WTC11 (cell line): ENCODE results near the gene TMEM120B. TPM values are rescaled to one million over a fixed set of nuclear protein-coding genes. Genes with fewer than 3 reads are reported as not detected.

Experiments used
- ATAC-seq: fragments of 200-7000 bp; cut with Tn5 transposase; 2 replicates; pipeline ENCODE4 v1.10.0; 2021; ENCODE audit warnings: mild to moderate bottlenecking, moderate library complexity
- CTCF ChIA-PET: fragments of 300-600 bp; sonication (Branson Sonifier 250); formaldehyde crosslinking; loops from one replicate; lab custom pipeline; 2021; ENCODE audit warnings: antibody characterized with exemption; lab: Charles Lee
- POLR2A ChIA-PET: fragments of 350-600 bp; sonication (Branson Sonifier 250); formaldehyde crosslinking; loops from one replicate; lab custom pipeline; 2021; ENCODE audit warnings: antibody characterized with exemption; lab: Charles Lee
- DNase-seq: peaks from one replicate; pipeline ENCODE4 v3.0.0; 2021; ENCODE audit warnings: low spot score
- H3K27ac Mint-ChIP-seq: 2 replicates; pipeline ENCODE4 v1.8.0; 2021; ENCODE audit warnings: mixed read lengths
- H3K27me3 Mint-ChIP-seq: 2 replicates; pipeline ENCODE4 v1.8.0; 2021; ENCODE audit warnings: low read depth, mild to moderate bottlenecking, moderate library complexity, mixed read lengths
- H3K36me3 Mint-ChIP-seq: 2 replicates; pipeline ENCODE4 v1.8.0; 2021; ENCODE audit warnings: mixed read lengths
- H3K4me1 Mint-ChIP-seq: 2 replicates; pipeline ENCODE4 v1.8.0; 2022; ENCODE audit warnings: mixed read lengths
- H3K4me3 Mint-ChIP-seq: 2 replicates; pipeline ENCODE4 v1.8.0; 2021; ENCODE audit warnings: mild to moderate bottlenecking, moderate library complexity, mixed read lengths
- H3K9me3 Mint-ChIP-seq: 2 replicates; pipeline ENCODE4 v1.8.0; 2021; ENCODE audit warnings: mixed read lengths
- EMX1 ChIP-seq: fragments of 250-450 bp; sonication (Bioruptor Pico); IDR thresholded peaks from 2 replicates; pipeline ENCODE4 v1.8.0; 2021; ENCODE audit warnings: mild to moderate bottlenecking
- ETV6 ChIP-seq: sonication (generic); formaldehyde crosslinking; IDR thresholded peaks from 2 replicates; pipeline ENCODE4 v1.8.1; 2022; ENCODE audit warnings: mild to moderate bottlenecking, missing genetic modification reagents
- FOXK1 ChIP-seq: sonication (generic); formaldehyde crosslinking; IDR thresholded peaks from 2 replicates; pipeline ENCODE4 v1.8.0; 2022; ENCODE audit warnings: mild to moderate bottlenecking, moderate library complexity, missing genetic modification reagents
- SMAD4 ChIP-seq: sonication (generic); formaldehyde crosslinking; IDR thresholded peaks from 2 replicates; pipeline ENCODE4 v1.8.0; 2022; ENCODE audit warnings: mild to moderate bottlenecking, missing genetic modification reagents
- ZBTB21 ChIP-seq: sonication (generic); formaldehyde crosslinking; IDR thresholded peaks from 2 replicates; pipeline ENCODE4 v1.8.1; 2023; ENCODE audit warnings: mild to moderate bottlenecking, missing genetic modification reagents, borderline replicate concordance
- ZNF396 ChIP-seq: fragments of 250-450 bp; sonication (Bioruptor Pico); IDR thresholded peaks from 2 replicates; pipeline ENCODE4 v1.8.0; 2021; ENCODE audit warnings: mild to moderate bottlenecking, moderate library complexity, borderline replicate concordance
- total RNA-seq: library from RNA; stranded (reverse); gene quantifications from 3 replicates; pipeline ENCODE4 v1.2.3, GENCODE V29; 2021
- TF ChIP-seq, protein P1 (sequence below): sonication (generic); formaldehyde crosslinking; IDR thresholded peaks from 2 replicates; pipeline ENCODE4 v1.8.1; 2022; ENCODE audit warnings: low read depth, missing genetic modification reagents, borderline replicate concordance
- TF ChIP-seq, protein P2 (sequence below): fragments of 200-600 bp; IDR thresholded peaks from 2 replicates; pipeline ENCODE4 v1.8.0; 2022; ENCODE audit warnings: antibody characterized with exemption
- TF ChIP-seq, protein P3 (sequence below): sonication (generic); formaldehyde crosslinking; IDR thresholded peaks from 2 replicates; pipeline ENCODE4 v1.8.1; 2023; ENCODE audit warnings: mild to moderate bottlenecking, moderate library complexity, missing genetic modification reagents

Gene TMEM120B
- total RNA-seq, 1 experiment from 2014 or later = 36.9 TPM

DNA sequence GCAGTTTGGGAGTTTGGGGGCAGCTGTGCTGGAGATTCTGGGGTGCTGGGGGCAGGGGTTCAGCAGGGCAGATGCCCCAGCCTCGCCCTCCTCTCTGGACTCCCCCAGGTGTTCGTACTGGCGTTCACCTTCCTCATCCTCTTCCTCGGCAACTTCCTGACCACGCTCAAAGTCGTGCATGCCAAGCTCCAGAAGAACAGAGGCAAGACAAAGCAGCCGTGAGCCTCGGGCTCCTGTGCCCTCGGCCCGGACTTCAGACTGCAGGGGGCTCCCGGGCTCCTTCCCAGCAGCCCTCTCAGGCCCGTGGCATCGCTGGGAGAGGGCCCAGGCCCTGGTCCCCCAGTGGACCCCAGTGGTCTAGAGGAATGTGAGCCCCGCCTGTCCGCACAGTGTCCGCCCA, 62.9 kb downstream of the TMEM120B start (continued):
- TF ChIP-seq, protein P1, sequence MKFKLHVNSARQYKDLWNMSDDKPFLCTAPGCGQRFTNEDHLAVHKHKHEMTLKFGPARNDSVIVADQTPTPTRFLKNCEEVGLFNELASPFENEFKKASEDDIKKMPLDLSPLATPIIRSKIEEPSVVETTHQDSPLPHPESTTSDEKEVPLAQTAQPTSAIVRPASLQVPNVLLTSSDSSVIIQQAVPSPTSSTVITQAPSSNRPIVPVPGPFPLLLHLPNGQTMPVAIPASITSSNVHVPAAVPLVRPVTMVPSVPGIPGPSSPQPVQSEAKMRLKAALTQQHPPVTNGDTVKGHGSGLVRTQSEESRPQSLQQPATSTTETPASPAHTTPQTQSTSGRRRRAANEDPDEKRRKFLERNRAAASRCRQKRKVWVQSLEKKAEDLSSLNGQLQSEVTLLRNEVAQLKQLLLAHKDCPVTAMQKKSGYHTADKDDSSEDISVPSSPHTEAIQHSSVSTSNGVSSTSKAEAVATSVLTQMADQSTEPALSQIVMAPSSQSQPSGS (CRISPR knock-in tag) = no peak

DNA sequence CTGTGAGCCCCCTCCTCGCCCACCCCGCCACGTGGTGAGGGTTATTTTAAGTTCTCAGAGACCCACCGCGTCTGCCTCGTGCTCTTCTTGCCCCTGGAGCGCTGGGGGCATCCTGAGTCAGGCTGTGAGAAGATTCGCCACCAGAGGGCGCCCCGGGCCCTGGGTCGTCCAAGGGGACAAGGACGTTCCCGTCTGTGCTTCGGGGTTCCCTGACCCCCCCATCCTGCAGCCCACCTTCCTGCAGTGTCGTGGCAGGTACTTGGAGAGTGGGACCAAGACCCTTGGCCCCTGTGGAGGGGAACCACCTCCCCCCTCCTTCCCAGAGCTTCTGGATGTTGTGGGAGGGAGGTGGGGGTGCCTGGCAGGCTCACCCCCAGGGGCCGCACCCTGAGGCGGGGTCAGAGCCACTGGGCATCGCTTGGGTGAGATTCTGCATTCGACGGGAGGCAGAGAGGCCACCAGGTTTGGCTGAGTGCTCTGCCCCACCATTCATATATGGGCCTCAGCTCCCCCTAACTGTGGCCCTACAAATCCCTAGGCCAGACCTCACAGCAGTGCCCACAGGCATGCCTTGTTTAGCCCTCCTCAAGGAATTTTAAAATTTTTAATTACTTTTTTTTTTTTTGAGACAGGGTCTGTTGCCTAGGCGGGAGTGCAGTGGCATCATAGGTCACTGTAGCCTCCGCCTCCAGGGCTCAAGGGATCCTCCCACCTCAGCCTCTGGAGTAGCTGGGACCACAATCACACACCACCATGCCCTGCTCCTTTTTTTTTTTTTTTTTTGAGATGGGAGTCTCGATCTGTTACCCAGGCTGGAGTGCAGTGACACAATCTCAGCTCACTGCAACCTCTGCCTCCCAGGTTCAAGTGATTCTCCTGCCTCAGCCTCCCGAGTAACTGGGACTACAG, 63.9 kb downstream of the TMEM120B start:
- CTCF ChIA-PET = interaction anchor here (0.6 to 15.3 kb wide), 4 partner anchors 18 to 298 kb away, joined by 3 to 227 read pairs (median 10); partner anchors contain the start of gene RHOF
- no peaks in the 10 kb centered on the region for H3K9me3 Mint-ChIP-seq
- H3K36me3 Mint-ChIP-seq = peaks cover 8% of the 10 kb centered on the region
- ATAC-seq (peak; percentile 40), DNase-seq (peak; percentile 95)
- no peaks in the 10 kb centered on the region for H3K27me3 Mint-ChIP-seq
- H3K4me3 Mint-ChIP-seq = no peak overlapping the region
- H3K27ac Mint-ChIP-seq = no peak overlapping the region
- TF ChIP-seq SMAD4 (CRISPR knock-in tag) = no peak
- TF ChIP-seq EMX1 (CRISPR knock-in tag) = 0 out of 2 replicates have a peak, but pooled peaks have one; percentile 30
- TF ChIP-seq, protein P2, sequence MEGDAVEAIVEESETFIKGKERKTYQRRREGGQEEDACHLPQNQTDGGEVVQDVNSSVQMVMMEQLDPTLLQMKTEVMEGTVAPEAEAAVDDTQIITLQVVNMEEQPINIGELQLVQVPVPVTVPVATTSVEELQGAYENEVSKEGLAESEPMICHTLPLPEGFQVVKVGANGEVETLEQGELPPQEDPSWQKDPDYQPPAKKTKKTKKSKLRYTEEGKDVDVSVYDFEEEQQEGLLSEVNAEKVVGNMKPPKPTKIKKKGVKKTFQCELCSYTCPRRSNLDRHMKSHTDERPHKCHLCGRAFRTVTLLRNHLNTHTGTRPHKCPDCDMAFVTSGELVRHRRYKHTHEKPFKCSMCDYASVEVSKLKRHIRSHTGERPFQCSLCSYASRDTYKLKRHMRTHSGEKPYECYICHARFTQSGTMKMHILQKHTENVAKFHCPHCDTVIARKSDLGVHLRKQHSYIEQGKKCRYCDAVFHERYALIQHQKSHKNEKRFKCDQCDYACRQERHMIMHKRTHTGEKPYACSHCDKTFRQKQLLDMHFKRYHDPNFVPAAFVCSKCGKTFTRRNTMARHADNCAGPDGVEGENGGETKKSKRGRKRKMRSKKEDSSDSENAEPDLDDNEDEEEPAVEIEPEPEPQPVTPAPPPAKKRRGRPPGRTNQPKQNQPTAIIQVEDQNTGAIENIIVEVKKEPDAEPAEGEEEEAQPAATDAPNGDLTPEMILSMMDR = peak; percentile 98
- TF ChIP-seq, protein P3, sequence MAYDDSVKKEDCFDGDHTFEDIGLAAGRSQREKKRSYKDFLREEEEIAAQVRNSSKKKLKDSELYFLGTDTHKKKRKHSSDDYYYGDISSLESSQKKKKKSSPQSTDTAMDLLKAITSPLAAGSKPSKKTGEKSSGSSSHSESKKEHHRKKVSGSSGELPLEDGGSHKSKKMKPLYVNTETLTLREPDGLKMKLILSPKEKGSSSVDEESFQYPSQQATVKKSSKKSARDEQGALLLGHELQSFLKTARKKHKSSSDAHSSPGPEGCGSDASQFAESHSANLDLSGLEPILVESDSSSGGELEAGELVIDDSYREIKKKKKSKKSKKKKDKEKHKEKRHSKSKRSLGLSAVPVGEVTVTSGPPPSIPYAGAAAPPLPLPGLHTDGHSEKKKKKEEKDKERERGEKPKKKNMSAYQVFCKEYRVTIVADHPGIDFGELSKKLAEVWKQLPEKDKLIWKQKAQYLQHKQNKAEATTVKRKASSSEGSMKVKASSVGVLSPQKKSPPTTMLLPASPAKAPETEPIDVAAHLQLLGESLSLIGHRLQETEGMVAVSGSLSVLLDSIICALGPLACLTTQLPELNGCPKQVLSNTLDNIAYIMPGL (CRISPR knock-in tag) = peak; percentile 58; the same call in 1 of the 2 replicates
- POLR2A ChIA-PET = interaction anchor here (0.7 to 1.7 kb wide), 2 partner anchors 19 to 1046 kb away, joined by 3 read pairs; no protein-coding TSS in a partner anchor
- peaks cover 19% of the 10 kb centered on the region for H3K4me1 Mint-ChIP-seq

DNA sequence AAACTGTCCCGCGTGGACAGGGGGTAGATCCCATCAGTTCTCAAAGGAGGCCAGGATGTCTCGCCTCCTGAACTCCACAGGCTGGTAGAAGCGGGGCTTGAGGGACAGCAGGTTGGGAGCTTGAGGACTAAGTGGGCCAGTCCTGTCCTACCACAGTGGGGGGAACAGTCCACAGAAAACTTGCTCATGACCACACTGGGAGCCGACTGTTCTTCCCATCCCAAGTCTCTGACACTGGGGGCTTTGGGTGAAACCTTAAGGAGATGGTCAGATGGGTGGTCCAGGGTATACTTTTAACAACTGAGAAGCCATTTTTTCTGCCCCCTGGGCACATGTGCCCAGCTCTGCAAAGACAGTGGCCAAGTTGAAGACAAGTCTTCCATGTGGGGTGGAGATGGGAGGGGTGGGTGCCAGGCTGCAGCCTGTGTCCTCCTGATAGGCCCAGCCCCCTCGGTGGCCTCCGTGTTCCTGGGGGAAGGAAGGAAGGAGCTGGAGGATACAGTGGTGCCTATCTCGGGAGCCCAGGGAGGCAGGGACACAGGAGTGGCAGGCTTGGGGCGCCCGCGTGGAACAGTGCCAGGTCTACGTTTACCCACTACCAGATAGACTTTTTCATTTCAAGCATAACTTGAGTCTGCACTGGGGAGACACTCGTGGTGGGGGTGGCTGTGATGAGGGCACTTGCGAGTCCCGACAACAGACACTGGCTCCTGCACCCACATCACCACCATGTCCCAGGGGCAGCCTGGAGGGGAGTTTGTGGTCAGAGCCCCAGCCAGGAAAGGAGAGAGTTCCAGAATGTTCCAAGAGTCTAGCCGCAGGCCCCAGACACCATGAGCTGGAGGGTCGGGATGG, 66.2 kb downstream of the TMEM120B start:
- DNase-seq = no peak
- no peaks in the 10 kb centered on the region for H3K9me3 Mint-ChIP-seq
- H3K4me1 Mint-ChIP-seq = peaks cover 26% of the 10 kb centered on the region
- H3K36me3 Mint-ChIP-seq = peaks cover 7% of the 10 kb centered on the region
- TF ChIP-seq ETV6 (0 out of 2 replicates have a peak, but pooled peaks have one; percentile 35), FOXK1 (CRISPR knock-in tag) (no peak)
- ChIA-PET CTCF (interaction anchor here (0.6 to 15.3 kb wide), 5 partner anchors 15 to 73 kb away, joined by 3 to 227 read pairs (median 3); partner anchors contain the start of gene RHOF), POLR2A (interaction anchor here (1.0 kb wide), 1 partner anchor 16 kb away, joined by 3 read pairs; no protein-coding TSS in a partner anchor)
- H3K27me3 Mint-ChIP-seq = no peaks in the 10 kb centered on the region; the same call in 1 of the 2 replicates
- H3K27ac Mint-ChIP-seq = peak overlapping the region; percentile 72; the same call in 1 of the 2 replicates
- no peak overlapping the region for H3K4me3 Mint-ChIP-seq
- ATAC-seq = no peak

DNA sequence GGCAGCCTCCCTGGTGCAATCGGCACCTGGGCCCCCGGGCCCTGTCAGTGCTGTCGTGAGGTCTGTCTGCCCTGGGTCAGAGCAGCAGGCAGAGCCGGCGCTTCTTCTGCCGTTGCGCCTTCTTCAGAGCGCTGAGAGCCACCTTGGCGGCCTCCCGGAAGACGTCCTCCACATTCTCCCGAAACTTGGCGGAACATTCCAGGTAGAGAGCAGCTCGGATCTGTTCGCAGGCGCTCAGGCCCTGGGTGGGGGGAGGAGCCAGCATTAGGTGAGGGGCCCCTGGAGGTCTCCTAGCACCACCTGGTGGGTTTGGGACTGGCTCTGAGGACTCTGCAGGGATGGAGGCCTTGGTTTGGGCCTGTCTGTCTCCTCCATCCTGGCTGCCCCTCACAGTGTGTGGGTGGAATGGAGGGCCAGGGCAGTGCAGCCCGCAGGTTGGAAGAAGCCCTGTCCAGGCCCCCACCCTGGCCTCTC, 66.9 kb downstream of the TMEM120B start:
- H3K9me3 Mint-ChIP-seq = no peaks in the 10 kb centered on the region
- H3K36me3 Mint-ChIP-seq = peaks cover 7% of the 10 kb centered on the region
- no peak overlapping the region for H3K4me3 Mint-ChIP-seq
- ChIA-PET POLR2A (interaction anchor here (1.0 kb wide), 1 partner anchor 16 kb away, joined by 3 read pairs; no protein-coding TSS in a partner anchor), CTCF (interaction anchor here (0.6 to 15.3 kb wide), 3 partner anchors 15 to 73 kb away, joined by 3 to 227 read pairs (median 3); partner anchors contain the start of gene RHOF)
- DNase-seq (no peak), ATAC-seq (no peak)
- H3K4me1 Mint-ChIP-seq = peaks cover 23% of the 10 kb centered on the region
- H3K27ac Mint-ChIP-seq = no peak overlapping the region
- TF ChIP-seq ZBTB21 (CRISPR knock-in tag) = no peak
- no peak for TF ChIP-seq ZNF396 (CRISPR knock-in tag)
- no peaks in the 10 kb centered on the region; the same call in 1 of the 2 replicates for H3K27me3 Mint-ChIP-seq
